Neuronal stem cell (in vitro differentiated cells): ENCODE measurements around the gene AOC3.
A peak's percentile ranks its signal among the peaks of the same experiment; 100 is the strongest.
"Not testable (repeated sequence)": the region's sequence is repeated elsewhere in the genome, so short reads cannot be mapped to it uniquely, and the experiment has no call there.

Source experiments
- DNase-seq: peaks from one replicate; pipeline ENCODE4 v3.0.0-alpha.2; 2013; ENCODE audit warnings: low spot score
- H2AFZ ChIP-seq: one replicate; pipeline ENCODE4 v1.6.1; 2013; ENCODE audit warnings: mild to moderate bottlenecking, low read length, inconsistent platforms
- H2AK5ac ChIP-seq: 2 replicates; pipeline ENCODE4 v1.6.1; 2013; ENCODE audit warnings: low read depth, mild to moderate bottlenecking, inconsistent platforms, low read length, moderate library complexity, mixed read lengths
- H2BK120ac ChIP-seq: 2 replicates; pipeline ENCODE4 v1.6.1; 2013; ENCODE audit warnings: low read depth, mild to moderate bottlenecking, inconsistent platforms, low read length, moderate library complexity, mixed read lengths
- H2BK12ac ChIP-seq: one replicate; pipeline ENCODE4 v1.6.1; 2013; ENCODE audit warnings: low read length, inconsistent platforms
- H2BK15ac ChIP-seq: 2 replicates; pipeline ENCODE4 v1.6.1; 2013; ENCODE audit warnings: mild to moderate bottlenecking, low read length, inconsistent platforms, mixed read lengths
- H2BK5ac ChIP-seq: one replicate; pipeline ENCODE4 v1.6.1; 2013; ENCODE audit warnings: inconsistent platforms, mild to moderate bottlenecking, low read length, moderate library complexity
- H3K14ac ChIP-seq: one replicate; pipeline ENCODE4 v1.6.1; 2013; ENCODE audit warnings: low read length, inconsistent platforms
- H3K18ac ChIP-seq: 2 replicates; pipeline ENCODE4 v1.6.1; 2013; ENCODE audit warnings: low read length, inconsistent platforms
- H3K23ac ChIP-seq: 2 replicates; pipeline ENCODE4 v1.6.1; 2013; ENCODE audit warnings: low read depth, mild to moderate bottlenecking, mixed read lengths, low read length, inconsistent platforms; ENCODE audit not compliant: poor library complexity
- H3K27ac ChIP-seq: replicated peaks from 3 replicates; pipeline ENCODE4 v1.5.1; 2013; ENCODE audit warnings: low read length, inconsistent platforms
- H3K27me3 ChIP-seq, 3 experiments: 2 replicates each; pipeline ENCODE4 v1.6.1; 2013; ENCODE audit warnings: low read length in 3 of 3, mild to moderate bottlenecking in 2 of 3, inconsistent platforms in 1 of 3, low read depth in 1 of 3, mixed read lengths in 1 of 3, moderate library complexity in 1 of 3; ENCODE audit not compliant: control insufficient read depth in 3 of 3, insufficient read depth in 3 of 3
- H3K36me3 ChIP-seq, 2 donors: replicated peaks in 1 of 2; 2 replicates each; pipeline ENCODE4 v1.6.1; 2013; ENCODE audit warnings: low read length in 2 of 2; ENCODE audit not compliant: control insufficient read depth in 2 of 2, insufficient read depth in 2 of 2
- H3K4ac ChIP-seq: 2 replicates; pipeline ENCODE4 v1.6.1; 2013; ENCODE audit warnings: inconsistent platforms, mild to moderate bottlenecking, low read length, moderate library complexity
- H3K4me1 ChIP-seq, 2 donors: 1 replicate in 1 of 2; 2 replicates in 1 of 2; pipeline ENCODE4 v1.6.1; 2013; ENCODE audit warnings: low read length in 2 of 2, low read depth in 1 of 2; ENCODE audit not compliant: control insufficient read depth in 2 of 2, insufficient read depth in 1 of 2
- H3K4me2 ChIP-seq: one replicate; pipeline ENCODE4 v1.6.1; 2013; ENCODE audit warnings: mild to moderate bottlenecking, low read length, inconsistent platforms; ENCODE audit not compliant: insufficient read depth, poor library complexity, severe bottlenecking
- H3K4me3 ChIP-seq, 2 donors: 2 replicates each; pipeline ENCODE4 v1.5.1; 2013; ENCODE audit warnings: low read length in 2 of 2, mild to moderate bottlenecking in 2 of 2, inconsistent platforms in 1 of 2, moderate library complexity in 1 of 2
- H3K79me1 ChIP-seq: one replicate; pipeline ENCODE4 v1.6.1; 2013; ENCODE audit warnings: low read depth, mild to moderate bottlenecking, inconsistent platforms, low read length, moderate library complexity
- H3K9ac ChIP-seq: one replicate; pipeline ENCODE4 v1.6.1; 2013; ENCODE audit warnings: mild to moderate bottlenecking, low read depth, low read length, inconsistent platforms; ENCODE audit not compliant: poor library complexity
- H3K9me3 ChIP-seq, 2 donors: replicated peaks in 1 of 2; 2 replicates each; pipeline versions ENCODE3 to v1.6.1; 2013; ENCODE audit warnings: low read length in 2 of 2, mild to moderate bottlenecking in 2 of 2, inconsistent platforms in 1 of 2, low read depth in 1 of 2, mixed read lengths in 1 of 2, moderate library complexity in 1 of 2; ENCODE audit not compliant: control insufficient read depth in 2 of 2, insufficient read depth in 1 of 2
- H4K8ac ChIP-seq: one replicate; pipeline ENCODE4 v1.6.1; 2013; ENCODE audit warnings: low read depth, mild to moderate bottlenecking, inconsistent platforms, low read length, moderate library complexity
- H4K91ac ChIP-seq: one replicate; pipeline ENCODE4 v1.6.1; 2013; ENCODE audit warnings: low read length, low read depth, mild to moderate bottlenecking, inconsistent platforms; ENCODE audit not compliant: poor library complexity
- WGBS, 2 donors: extraction: QIAGEN DNeasy Blood & Tissue Kit; methylation state at CpG; one replicate each; pipeline ENCODE4 v1.1.7; 2013; ENCODE audit warnings: missing lambda C conversion rate in 2 of 2, mixed read lengths in 1 of 2; ENCODE audit not compliant: insufficient read length in 2 of 2, insufficient replicate concordance in 1 of 2; ENCODE audit errors: extremely low coverage in 2 of 2; 5-methylcytosine and 5-hydroxymethylcytosine counted together

The AOC3 gene

DNA sequence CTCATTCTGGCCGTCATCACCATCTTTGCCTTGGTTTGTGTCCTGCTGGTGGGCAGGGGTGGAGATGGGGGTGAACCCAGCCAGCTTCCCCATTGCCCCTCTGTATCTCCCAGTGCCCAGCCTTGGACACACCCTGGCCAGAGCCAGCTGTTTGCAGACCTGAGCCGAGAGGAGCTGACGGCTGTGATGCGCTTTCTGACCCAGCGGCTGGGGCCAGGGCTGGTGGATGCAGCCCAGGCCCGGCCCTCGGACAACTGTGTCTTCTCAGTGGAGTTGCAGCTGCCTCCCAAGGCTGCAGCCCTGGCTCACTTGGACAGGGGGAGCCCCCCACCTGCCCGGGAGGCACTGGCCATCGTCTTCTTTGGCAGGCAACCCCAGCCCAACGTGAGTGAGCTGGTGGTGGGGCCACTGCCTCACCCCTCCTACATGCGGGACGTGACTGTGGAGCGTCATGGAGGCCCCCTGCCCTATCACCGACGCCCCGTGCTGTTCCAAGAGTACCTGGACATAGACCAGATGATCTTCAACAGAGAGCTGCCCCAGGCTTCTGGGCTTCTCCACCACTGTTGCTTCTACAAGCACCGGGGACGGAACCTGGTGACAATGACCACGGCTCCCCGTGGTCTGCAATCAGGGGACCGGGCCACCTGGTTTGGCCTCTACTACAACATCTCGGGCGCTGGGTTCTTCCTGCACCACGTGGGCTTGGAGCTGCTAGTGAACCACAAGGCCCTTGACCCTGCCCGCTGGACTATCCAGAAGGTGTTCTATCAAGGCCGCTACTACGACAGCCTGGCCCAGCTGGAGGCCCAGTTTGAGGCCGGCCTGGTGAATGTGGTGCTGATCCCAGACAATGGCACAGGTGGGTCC, 607 bp downstream of the AOC3 start:
- not testable (repeated sequence) for H3K27me3 ChIP-seq, H2BK5ac ChIP-seq, H2AK5ac ChIP-seq, H3K18ac ChIP-seq, H3K27ac ChIP-seq, H3K9ac ChIP-seq, H3K23ac ChIP-seq, H4K91ac ChIP-seq, DNase-seq, H3K4me1 ChIP-seq, H3K4ac ChIP-seq, H3K4me3 ChIP-seq, H4K8ac ChIP-seq, H3K14ac ChIP-seq, H2BK15ac ChIP-seq, H2BK12ac ChIP-seq, H2BK120ac ChIP-seq, H3K9me3 ChIP-seq, H3K79me1 ChIP-seq, H3K36me3 ChIP-seq, H3K4me2 ChIP-seq
- peak overlapping the region; percentile 47 for H2AFZ ChIP-seq
- WGBS, 2 donors, result no CpG with 5 or more reads among the region's 28 CpGs

DNA sequence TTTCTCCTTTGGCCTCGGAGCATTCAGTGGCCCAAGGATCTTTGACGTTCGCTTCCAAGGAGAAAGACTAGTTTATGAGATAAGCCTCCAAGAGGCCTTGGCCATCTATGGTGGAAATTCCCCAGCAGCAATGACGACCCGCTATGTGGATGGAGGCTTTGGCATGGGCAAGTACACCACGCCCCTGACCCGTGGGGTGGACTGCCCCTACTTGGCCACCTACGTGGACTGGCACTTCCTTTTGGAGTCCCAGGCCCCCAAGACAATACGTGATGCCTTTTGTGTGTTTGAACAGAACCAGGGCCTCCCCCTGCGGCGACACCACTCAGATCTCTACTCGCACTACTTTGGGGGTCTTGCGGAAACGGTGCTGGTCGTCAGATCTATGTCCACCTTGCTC, 1.4 kb downstream of the AOC3 start:
- H3K79me1 ChIP-seq, result no peaks in the 10 kb centered on the region
- H3K27me3 ChIP-seq, result no peaks in the 10 kb centered on the region
- H3K4me3 ChIP-seq, result no peak overlapping the region
- H3K4me1 ChIP-seq, result peaks cover 0 to 3% of the 10 kb centered on the region in 2 donors
- no peak overlapping the region for H2AK5ac ChIP-seq
- no peak overlapping the region for H3K27ac ChIP-seq
- no peak overlapping the region for H3K9ac ChIP-seq
- no peak overlapping the region for H2AFZ ChIP-seq
- H3K4me2 ChIP-seq, result no peak overlapping the region
- no peak overlapping the region for H2BK120ac ChIP-seq
- H3K18ac ChIP-seq, result no peak overlapping the region
- no peak overlapping the region for H3K23ac ChIP-seq
- peak overlapping the region; percentile 9 for H4K8ac ChIP-seq
- no CpG with 5 or more reads among the region's 15 CpGs for WGBS, 2 donors
- DNase-seq, result no peak
- no peaks in the 10 kb centered on the region for H3K9me3 ChIP-seq
- no peak overlapping the region for H3K14ac ChIP-seq
- peak overlapping the region; percentile 16 for H2BK12ac ChIP-seq
- no peak overlapping the region for H4K91ac ChIP-seq
- H3K4ac ChIP-seq, result no peak overlapping the region
- no peak overlapping the region for H2BK5ac ChIP-seq
- no peak overlapping the region for H2BK15ac ChIP-seq
- no peaks in the 10 kb centered on the region for H3K36me3 ChIP-seq

DNA sequence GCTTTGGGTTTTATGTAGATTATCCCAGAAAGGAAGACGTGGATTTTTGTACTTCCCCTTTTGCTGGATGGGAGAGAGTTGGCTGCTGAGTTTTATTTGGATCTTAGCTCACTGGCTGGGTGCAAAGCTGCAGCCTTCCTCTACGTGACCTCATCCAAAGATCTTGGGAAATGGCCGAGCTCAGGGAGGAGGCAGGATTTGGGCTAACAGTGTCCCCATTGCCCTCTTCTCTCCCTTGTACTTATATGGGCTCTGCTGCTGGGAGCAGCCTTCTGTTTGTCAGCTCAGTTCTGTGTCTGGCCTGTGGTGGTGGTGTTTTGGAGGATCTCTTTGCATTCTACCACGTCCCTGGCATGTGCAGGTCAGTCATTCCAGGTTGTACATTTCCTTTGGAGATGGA, 2.0 kb downstream of the AOC3 start:
- Histone ChIP-seq H3K14ac (no peak overlapping the region), H3K4me1 (peaks cover 0 to 3% of the 10 kb centered on the region in 2 donors), H3K9ac (no peak overlapping the region), H2BK5ac (no peak overlapping the region), H2AFZ (no peak overlapping the region), H2BK12ac (no peak overlapping the region), H3K36me3 (no peaks in the 10 kb centered on the region), H3K27me3 (no peaks in the 10 kb centered on the region), H3K4me3 (no peak overlapping the region), H4K91ac (no peak overlapping the region), H3K27ac (no peak overlapping the region), H4K8ac (no peak overlapping the region), H3K79me1 (no peaks in the 10 kb centered on the region), H3K23ac (no peak overlapping the region), H3K9me3 (no peaks in the 10 kb centered on the region), H2BK15ac (no peak overlapping the region), H3K18ac (no peak overlapping the region), H3K4me2 (no peak overlapping the region), H3K4ac (no peak overlapping the region), H2BK120ac (no peak overlapping the region), H2AK5ac (no peak overlapping the region)
- DNase-seq, result no peak
- WGBS, 2 donors, result no CpG with 5 or more reads among the region's 4 CpGs

GRCh38 chr17:42853597-42853967, 2.6 kb downstream of the AOC3 start:
- Histone ChIP-seq H3K4me3 (no peak overlapping the region), H2AFZ (no peak overlapping the region)

More at GRCh38 chr17:42853597-42853967, 2.6 kb downstream of the AOC3 start:
- H3K4ac ChIP-seq, result no peak overlapping the region
- H4K8ac ChIP-seq, result no peak overlapping the region
- no peak for DNase-seq
- peak overlapping the region; percentile 47 for H3K14ac ChIP-seq
- H2BK120ac ChIP-seq, result no peak overlapping the region
- H2AK5ac ChIP-seq, result peak overlapping the region; percentile 87
- H3K9me3 ChIP-seq, result no peaks in the 10 kb centered on the region
- no CpG with 5 or more reads among the region's 5 CpGs for WGBS, 2 donors
- H2BK15ac ChIP-seq, result no peak overlapping the region
- no peak overlapping the region for H3K23ac ChIP-seq
- H2BK5ac ChIP-seq, result no peak overlapping the region
- no peaks in the 10 kb centered on the region for H3K79me1 ChIP-seq
- peaks cover 0 to 3% of the 10 kb centered on the region in 2 donors for H3K4me1 ChIP-seq
- no peak overlapping the region for H3K4me2 ChIP-seq
- no peaks in the 10 kb centered on the region for H3K36me3 ChIP-seq
- H3K27ac ChIP-seq, result no peak overlapping the region
- H3K18ac ChIP-seq, result no peak overlapping the region
- H3K27me3 ChIP-seq, result no peaks in the 10 kb centered on the region
- no peak overlapping the region for H3K9ac ChIP-seq
- H2BK12ac ChIP-seq, result no peak overlapping the region
- H4K91ac ChIP-seq, result no peak overlapping the region
